Activated CD4-positive, CD25-positive, alpha-beta regulatory T cell (primary cell): ENCODE data around the gene DPEP3.
"Not testable (repeated sequence)": the region's sequence is repeated elsewhere in the genome, so short reads cannot be mapped to it uniquely, and the experiment has no call there.

Experiments
- DNase-seq, 4 experiments: peaks; one replicate each; lab custom pipeline; 2025; lab: John Stamatoyannopoulos, UW

The DPEP3 gene

GRCh38 chr16:67979955-67980678 is at the start of gene DPEP3:
TSS of gene DPEP3 (minus strand) at chr16:67980499. CDS start at chr16:67980380, 119 bp downstream.
- DNase-seq, result no peak

- no peak for DNase-seq
These were observed 48.7 kb upstream of the DPEP3 start for GRCh38 chr16:68028996-68029395.

DNA sequence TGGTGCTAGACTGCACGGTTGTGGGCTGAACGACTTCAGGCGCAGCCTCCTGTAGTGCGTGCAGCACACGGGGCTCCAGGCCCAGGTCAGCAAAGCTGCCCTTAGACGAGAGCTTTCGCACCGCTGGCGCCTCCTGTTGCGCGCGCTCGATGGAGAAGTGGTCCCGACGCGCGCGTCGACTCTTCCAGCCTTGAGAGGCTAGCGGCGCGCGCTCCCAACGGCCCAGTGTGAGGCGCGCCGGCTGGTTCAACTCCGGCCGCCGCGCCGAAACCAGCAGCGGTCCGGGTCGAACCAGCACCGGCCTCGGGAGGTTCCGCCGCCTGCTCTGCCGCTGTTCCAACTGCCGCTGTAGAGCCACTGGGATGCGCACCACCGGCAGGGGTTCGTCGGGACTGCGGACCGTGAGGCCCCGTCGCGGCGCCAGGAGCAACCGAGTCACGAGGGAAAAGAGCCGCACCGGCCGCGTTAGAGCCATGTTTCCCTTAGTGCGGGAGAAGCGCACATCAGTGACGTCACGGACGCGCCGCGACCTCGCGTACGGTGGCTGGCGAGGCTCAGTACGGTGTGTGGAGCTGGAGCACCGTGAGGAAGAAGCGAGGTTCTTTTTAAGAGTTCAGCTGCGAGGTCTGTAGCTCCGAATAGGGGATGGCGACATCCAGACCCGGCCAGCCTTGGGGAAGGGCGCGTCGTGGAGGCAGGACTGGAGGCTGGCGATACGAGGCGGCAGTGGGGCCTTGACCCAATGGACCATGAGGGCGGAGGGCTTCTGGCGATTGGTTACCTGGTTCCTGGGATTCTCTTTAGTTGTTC is 42.6 kb upstream of the DPEP3 start, which contains the start of the genes DDX28 and DUS2:
Gene DDX28, minus strand, starts transcription at position 505 of the 810 bp plus-strand sequence. Its CDS starts 30 bp downstream, at position 475.
Gene DUS2, plus strand, starts transcription at position 557 of the 810 bp plus-strand sequence. CDS start 14,740 bp downstream, outside the sequence.
- peak; percentile 82 to 86 (median 86) for DNase-seq

DNA sequence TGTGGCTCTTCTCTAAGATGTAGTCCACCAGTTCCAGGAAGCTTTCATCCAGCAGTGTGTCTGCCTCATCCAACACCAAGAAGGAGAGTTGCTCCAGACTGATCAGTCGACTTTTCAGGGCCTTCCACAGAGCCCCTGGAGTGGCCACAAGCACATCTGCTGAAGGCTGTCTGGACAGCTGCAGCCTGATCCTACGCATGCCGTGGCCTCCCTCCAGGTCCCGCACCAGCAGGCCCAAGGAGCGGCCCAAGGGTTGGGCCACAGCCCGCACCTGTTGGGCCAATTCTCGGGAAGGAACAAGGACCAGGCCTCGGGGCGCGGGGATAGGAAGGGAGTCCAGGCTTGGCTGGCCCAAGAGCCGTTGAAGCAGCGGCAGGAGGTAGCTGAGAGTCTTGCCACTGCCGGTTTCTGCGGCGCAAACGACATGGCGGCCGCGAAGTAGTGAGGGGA is 42.0 kb upstream of the DPEP3 start:
- DNase-seq, result no peak

DNA sequence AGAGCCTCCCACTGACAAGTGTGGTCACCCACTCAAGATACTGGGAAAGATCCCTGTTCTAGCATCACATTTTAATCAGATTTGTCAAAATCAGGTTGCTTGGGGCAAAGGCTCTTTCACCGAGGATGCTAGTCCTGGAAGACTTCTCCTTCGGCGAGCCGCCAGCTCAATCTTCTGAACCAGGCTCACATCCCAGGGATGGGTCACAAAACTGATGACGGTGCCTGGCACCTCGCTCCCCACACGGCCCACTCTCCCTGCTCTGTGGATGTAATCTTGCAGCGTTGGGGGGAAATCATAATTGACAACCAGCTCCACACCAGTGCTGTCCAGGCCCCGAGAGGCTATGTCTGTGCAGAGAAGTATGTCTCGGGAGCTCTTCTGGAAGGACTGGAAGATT is 41.2 kb upstream of the DPEP3 start:
- DNase-seq, result no peak

- no peak for DNase-seq
These were observed 38.9 kb upstream of the DPEP3 start for GRCh38 chr16:68019167-68019680.

DNA sequence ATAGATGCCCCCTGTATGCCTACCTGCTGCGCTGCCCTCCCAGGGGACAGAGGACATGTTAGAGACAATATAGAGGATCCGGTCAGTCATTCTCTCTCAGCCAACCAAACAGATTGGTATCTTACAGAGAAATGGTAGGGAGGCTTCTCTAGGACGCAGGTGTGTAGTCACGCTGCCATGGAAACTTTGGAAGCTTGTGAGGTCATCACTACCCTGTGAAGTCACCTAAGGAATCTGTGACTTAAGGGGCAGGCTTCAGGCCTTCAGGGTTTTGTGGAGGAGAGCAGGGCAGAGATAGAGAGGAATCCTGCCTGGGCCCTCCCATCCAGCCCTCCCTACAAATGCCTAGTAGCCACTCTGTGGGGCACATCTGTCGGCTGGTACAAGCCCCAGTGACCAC is 35.4 kb upstream of the DPEP3 start, which contains the start of gene DPEP2NB:
Gene DPEP2NB, minus strand, starts transcription at position 231 of the 400 bp plus-strand sequence. Its CDS starts 141 bp downstream, at position 90.
- DNase-seq, result no peak

GRCh38 chr16:68013440-68013839 is 33.1 kb upstream of the DPEP3 start:
- no peak for DNase-seq

- DNase-seq, result not testable (repeated sequence)
These were observed 29.6 kb upstream of the DPEP3 start for GRCh38 chr16:68009872-68010271.

DNA sequence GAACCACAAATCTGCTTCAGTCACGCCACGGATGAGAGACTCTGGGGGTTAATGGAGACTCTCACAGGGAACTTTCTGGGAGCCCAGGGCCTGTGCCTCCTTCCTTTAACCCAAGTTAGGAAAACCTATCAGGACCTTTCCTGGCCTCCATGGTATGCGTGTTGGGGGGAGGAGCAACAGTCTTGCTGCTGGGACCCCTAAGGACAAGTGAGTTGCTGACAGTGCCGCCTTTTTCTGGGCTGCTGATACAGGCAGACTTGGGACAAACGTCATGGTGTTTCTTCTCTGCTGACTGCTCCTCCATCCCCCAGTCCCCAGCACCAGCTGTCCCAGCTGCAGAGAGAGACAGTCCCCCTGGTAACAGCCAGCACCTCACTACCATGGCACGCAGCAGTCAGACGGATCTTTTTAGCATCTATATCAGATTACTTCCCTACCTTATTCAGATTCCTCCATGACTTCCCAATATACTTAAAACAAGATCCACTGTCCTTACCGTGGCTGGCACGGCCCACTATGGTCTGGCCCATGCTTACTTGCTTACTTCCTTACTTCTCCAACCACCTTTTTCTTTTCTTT is 28.9 kb upstream of the DPEP3 start:
- DNase-seq, result no peak

- DNase-seq, result peak in 2 of 4 experiments; percentile 47 to 48
These were observed 25.5 kb upstream of the DPEP3 start for GRCh38 chr16:68005786-68006286.

GRCh38 chr16:68005211-68005610 is 24.9 kb upstream of the DPEP3 start:
- no peak for DNase-seq

- no peak for DNase-seq
These were observed 22.7 kb upstream of the DPEP3 start for GRCh38 chr16:68003031-68003430.

DNA sequence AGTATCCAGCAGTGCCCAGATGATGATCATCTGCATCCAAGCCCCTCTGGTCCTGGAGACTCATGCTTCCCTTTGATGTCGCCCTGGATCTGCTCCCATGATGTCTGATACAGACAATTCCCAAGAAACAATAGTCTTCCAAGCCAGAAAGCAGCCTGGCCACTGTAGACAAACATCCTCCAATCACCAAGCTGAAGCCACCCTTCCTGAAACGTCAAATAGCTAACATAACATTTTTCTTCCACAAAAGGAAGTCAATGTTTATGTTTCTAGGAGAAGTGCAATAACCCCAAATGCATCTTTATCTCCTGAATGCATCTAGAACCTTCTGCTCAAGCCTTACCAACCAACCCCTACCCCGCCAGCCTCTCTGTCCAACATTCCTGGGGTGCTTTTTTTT is 20.2 kb upstream of the DPEP3 start:
- DNase-seq, result no peak

DNA sequence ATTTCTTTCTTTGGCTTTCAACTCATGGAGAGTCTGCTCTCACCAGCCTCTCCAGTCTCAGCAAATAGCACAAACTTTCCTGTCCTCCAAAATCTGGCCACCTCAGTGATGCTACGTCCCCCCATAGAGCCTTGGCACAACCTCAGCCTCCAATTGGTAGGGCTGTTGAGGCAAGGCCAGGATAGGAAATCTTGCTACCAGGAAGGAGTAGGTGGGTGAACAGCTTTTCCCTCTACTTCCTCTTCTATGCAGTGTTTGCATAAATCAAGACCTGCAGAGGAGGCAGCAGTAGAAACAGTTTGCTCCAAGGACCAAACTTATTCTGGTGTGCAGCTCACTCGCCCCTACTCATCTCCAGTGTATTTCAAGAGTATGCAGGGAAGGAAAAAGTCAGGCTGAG is 19.7 kb upstream of the DPEP3 start:
- no peak for DNase-seq

DNA sequence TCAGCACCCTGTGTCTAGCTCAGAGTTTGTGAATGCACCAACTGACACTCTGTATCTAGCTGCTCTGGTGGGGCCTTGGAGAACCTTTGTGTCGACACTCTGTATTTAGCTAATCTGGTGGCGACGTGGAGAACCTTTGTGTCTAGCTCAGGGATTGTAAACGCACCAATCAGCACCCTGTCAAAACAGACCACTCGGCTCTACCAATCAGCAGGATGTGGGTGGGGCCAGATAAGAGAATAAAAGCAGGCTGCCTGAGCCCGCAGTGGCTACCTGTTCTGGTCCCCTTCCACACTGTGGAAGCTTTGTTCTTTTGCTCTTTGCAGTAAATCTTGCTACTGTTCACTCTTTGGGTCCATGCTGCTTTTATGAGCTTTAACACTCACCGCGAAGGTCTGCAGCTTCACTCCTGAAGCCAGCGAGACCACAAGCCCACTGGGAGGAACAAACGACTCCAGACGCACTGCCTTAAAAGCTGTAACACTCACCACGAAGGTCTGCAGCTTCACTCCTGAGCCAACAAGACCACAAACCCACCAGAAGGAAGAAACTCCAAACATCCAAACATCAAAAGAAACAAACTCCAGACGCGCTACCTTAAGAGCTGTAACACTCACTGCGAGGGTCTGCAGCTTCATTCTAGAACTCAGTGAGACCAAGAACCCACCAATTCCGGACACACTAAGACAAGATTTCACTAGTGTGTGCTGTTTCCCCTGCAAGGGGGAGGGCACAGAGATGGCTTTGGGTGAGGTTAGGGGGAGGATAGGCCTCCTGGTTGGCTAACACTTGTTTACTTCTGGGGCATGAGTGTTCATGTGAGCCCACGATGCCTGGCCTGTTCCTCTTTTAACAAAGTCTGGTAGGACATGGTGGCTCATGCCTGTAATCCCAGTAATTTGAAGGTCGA is 18.7 kb upstream of the DPEP3 start, which contains the start of gene DPEP2:
Gene DPEP2, minus strand, starts transcription at position 706 of the 910 bp plus-strand sequence. CDS start 6,272 bp downstream, outside the sequence.
- DNase-seq, result peak in 2 of 4 experiments; percentile 26 to 27

DNA sequence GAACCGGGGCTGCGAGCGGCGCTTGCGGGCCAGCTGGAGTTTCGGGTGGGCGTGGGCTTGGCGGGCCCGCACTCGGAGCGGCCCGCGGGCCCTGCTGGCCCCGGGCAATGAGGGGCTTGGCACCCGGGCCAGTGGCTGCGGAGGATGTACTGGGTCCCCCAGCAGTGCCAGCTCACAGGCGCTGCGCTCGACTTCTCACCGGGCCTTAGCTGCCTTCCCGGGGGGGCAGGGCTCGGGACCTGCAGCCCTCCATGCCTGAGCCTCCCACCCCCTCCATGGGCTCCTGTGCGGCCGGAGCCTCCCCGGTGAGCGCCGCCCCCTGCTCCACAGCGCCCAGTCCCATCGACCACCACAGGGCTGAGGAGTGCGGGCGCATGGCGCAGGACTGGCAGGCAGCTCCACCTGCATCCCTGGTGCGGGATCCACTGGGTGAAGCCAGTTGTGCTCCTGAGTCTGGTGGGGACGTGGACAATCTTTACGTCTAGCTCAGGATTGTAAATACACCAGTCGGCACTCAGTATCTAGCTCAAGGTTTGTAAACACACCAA is 18.0 kb upstream of the DPEP3 start:
- DNase-seq, result not testable (repeated sequence)

GRCh38 chr16:67996666-67997065 is 16.4 kb upstream of the DPEP3 start:
- no peak for DNase-seq

DNA sequence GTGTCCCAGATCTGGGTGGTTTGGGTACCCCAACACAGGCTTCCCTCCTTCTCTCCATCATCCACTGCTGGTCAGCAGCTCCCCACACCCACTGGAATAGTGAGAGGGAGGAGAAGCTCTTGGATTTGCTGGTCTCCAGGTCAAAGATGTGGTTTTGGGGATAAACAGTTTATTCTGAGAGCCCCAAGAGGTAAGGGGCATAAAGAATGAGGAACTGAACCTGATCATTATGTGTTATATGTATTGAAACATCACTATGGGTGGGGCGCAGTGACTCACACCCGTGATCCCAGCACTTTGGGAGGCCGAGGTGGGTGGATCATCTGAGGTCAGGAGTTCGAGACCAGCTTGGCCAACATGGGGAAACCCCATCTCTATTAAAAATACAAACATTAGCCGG is 15.1 kb upstream of the DPEP3 start:
- no peak for DNase-seq

DNA sequence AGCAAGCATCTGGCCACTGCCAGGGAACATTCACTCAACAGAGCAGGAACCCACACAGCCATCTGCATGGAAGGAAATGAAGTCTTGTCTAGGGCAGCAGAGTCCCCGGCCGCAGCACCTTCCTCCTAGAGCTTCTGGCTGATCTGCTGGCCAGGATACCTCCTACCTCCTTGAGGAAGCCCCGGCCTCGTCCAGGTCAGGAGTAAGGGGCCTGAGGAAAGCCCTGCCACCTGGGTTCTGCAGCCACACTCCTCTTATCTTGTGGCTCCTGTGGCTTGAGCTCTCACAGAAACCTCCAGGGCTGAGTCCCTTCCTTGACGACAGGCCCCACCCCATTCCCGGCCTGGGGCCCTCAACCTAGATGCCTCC is 13.7 kb upstream of the DPEP3 start:
- DNase-seq, result not testable (repeated sequence)
